Esophagus muscularis mucosa (tissue), 4 donors: ENCODE data around the gene HEMGN. TPM values are rescaled to one million over a fixed set of nuclear protein-coding genes. Genes with fewer than 3 reads are reported as not detected.

ENCODE experiments used
- DNase-seq: peaks from one replicate; pipeline ENCODE4 v3.0.0-alpha.2; 2017; ENCODE audit errors: extremely low spot score
- H3K27ac ChIP-seq, 4 donors: fragments of 200-600 bp; sonication (generic); replicated peaks in 1 of 4; 1 replicate in 3 of 4; 2 replicates in 1 of 4; pipeline ENCODE4 v1.5.1; 2016 to 2019; ENCODE audit warnings: mild to moderate bottlenecking in 1 of 4
- H3K27me3 ChIP-seq, 4 donors: fragments of 200-600 bp; sonication (generic); one replicate each; pipeline versions ENCODE4 v1.5.1 to v1.6.0; 2016 to 2019
- H3K36me3 ChIP-seq, 4 donors: fragments of 200-600 bp; sonication (generic); one replicate each; pipeline ENCODE4 v1.5.1; 2016 to 2019
- H3K4me1 ChIP-seq, 4 donors: fragments of 200-600 bp; sonication (generic); one replicate each; pipeline ENCODE4 v1.5.1; 2016 to 2019
- H3K4me3 ChIP-seq, 4 donors: fragments of 200-600 bp; sonication (generic); 1 replicate in 2 of 4; 2 replicates in 2 of 4; pipeline ENCODE4 v1.5.1; 2016 to 2019; ENCODE audit warnings: mild to moderate bottlenecking in 4 of 4, moderate library complexity in 1 of 4
- H3K9me3 ChIP-seq, 4 donors: fragments of 200-600 bp; sonication (generic); 1 replicate in 3 of 4; 2 replicates in 1 of 4; pipeline ENCODE4 v1.5.1; 2016 to 2019
- EP300 ChIP-seq: sonication (generic); formaldehyde crosslinking; IDR thresholded peaks from one replicate; pipeline ENCODE4 v1.6.1; 2017; ENCODE audit warnings: antibody characterized with exemption
- POLR2A ChIP-seq: fragments of 450-650 bp; IDR thresholded peaks from one replicate; pipeline ENCODE4 v1.6.1; 2017; ENCODE audit warnings: antibody characterized with exemption, moderate library complexity, mild to moderate bottlenecking, low read depth
- POLR2AphosphoS5 ChIP-seq, 2 donors: sonication (generic); formaldehyde crosslinking; IDR thresholded peaks; one replicate each; pipeline ENCODE4 v1.6.1; 2017; ENCODE audit warnings: antibody characterized with exemption in 2 of 2
- WGBS: methylation state at CpG from one replicate; pipeline ENCODE4 v1.1.5; 2018; 5-methylcytosine and 5-hydroxymethylcytosine counted together
- intact Hi-C: fragments of 100-400 bp; cut with DNase I; formaldehyde crosslinking; loops from one replicate; pipeline ENCODE4 v1.15.1; 2023
- total RNA-seq, 4 donors: library from RNA; depleted of rRNA; stranded (reverse); fragments of >200 nt; gene quantifications; one replicate each; pipeline versions ENCODE4 v1.1.0 to v1.2.1, GENCODE V29; 2016
- TF ChIP-seq, protein P1 (sequence below), 3 experiments: fragments of 200-600 bp in 2 of 3; fragments of 450-650 bp in 1 of 3; sonication (generic) in 2 of 3; IDR thresholded peaks; one replicate each; pipeline ENCODE4 v1.5.1; 2017 to 2019; ENCODE audit warnings: antibody characterized with exemption in 3 of 3, mild to moderate bottlenecking in 2 of 3, moderate library complexity in 1 of 3

HEMGN gene
- total RNA-seq, 4 donors from 2014 or later: 1.2 TPM; not detected in 3

DNA sequence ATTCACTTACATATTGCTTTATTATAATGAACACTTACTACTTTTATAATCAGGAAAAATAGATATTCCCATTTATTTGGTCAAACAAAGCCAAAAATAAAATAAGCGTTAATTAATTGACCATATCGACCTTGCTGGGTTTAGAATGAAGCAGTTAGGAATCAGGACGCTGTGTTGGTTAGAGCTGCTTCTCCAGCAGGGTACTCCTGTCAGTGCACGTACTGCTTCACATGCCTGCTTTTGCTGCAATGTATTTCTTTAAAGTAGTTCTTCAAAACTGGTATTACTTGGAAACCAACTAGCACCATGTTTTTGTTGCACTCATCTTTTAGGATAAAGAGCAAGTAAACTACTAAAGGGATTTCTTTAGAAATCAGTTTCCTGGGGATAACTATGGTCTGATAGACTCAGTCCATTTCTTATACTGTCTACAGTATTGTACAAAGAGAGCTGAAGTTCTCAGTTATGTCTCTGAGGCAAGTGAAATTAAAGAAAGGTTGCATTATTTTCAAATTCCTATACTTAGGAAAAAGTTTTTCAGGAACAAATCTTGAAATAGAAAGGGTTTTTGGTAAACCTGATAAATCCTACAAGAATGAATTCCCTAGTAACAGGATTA is 8.9 kb downstream of the HEMGN start:
- Histone ChIP-seq H3K9me3 (no peaks in the 10 kb centered on the region), H3K27me3 (peaks cover 0 to 53% (median 5%) of the 10 kb centered on the region in 4 donors), H3K27ac (no peak overlapping the region), H3K4me3 (no peak overlapping the region), H3K4me1 (peaks cover 0 to 2% (median under 1%) of the 10 kb centered on the region in 4 donors), H3K36me3 (no peaks in the 10 kb centered on the region)
- no peak for TF ChIP-seq POLR2A
- no peak for TF ChIP-seq POLR2AphosphoS5 (IDR thresholded peaks at IDR 0.05)
- TF ChIP-seq, protein P1, sequence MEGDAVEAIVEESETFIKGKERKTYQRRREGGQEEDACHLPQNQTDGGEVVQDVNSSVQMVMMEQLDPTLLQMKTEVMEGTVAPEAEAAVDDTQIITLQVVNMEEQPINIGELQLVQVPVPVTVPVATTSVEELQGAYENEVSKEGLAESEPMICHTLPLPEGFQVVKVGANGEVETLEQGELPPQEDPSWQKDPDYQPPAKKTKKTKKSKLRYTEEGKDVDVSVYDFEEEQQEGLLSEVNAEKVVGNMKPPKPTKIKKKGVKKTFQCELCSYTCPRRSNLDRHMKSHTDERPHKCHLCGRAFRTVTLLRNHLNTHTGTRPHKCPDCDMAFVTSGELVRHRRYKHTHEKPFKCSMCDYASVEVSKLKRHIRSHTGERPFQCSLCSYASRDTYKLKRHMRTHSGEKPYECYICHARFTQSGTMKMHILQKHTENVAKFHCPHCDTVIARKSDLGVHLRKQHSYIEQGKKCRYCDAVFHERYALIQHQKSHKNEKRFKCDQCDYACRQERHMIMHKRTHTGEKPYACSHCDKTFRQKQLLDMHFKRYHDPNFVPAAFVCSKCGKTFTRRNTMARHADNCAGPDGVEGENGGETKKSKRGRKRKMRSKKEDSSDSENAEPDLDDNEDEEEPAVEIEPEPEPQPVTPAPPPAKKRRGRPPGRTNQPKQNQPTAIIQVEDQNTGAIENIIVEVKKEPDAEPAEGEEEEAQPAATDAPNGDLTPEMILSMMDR (IDR thresholded peaks at IDR 0.05): no peak
- TF ChIP-seq EP300: no peak
- no peak for DNase-seq
- intact Hi-C loops: loop anchor here (10.0 kb wide), 1 partner anchor 866 kb away; the partner anchor contains the start of gene ANKS6
- WGBS: 58% methylated on average over 4 of the region's 4 CpGs

DNA sequence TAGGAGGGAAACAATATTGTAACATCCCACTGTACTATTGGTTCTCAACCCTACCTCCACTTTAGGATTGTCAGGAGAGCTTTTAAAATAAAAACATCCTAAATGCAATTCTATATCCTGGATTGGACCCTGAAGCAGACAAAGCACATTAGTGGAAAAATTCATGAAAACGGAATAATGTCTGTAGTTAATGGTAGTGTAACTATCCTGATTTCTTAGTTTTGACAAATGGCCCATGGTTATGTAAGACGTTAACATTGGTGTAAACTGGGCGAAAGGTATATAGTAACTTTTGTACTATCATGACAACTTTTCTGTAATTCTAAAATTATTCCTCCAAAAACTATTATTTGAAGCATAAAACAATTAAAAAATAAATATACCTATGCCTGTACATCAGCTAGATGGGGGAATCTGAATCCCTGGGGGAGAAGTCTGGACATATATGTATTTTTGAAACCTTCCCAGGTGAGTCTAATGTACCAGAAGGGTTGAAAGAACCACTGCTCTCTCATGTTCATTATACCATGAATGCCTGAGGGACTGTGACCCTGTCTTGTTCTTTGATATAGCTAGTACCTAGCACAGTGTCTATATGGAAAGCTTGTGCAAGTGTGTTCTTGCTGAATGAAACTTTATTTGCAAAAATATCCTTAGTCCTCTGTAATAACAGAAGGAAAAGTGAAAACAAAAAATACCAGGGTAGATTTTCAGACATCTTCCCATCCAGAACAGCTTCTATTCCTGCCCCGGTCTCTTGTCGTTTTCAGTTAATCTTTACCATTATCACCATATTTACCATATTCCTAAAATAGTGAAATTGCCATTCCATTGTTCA is 12.3 kb downstream of the HEMGN start:
- Histone ChIP-seq H3K4me1 (peaks cover 12 to 29% (median 23%) of the 10 kb centered on the region in 4 donors), H3K27me3 (peaks cover 0 to 25% (median 0%) of the 10 kb centered on the region in 4 donors), H3K27ac (no peak overlapping the region), H3K9me3 (no peaks in the 10 kb centered on the region), H3K36me3 (no peaks in the 10 kb centered on the region), H3K4me3 (no peak overlapping the region)
- 75% methylated on average over 5 of the region's 5 CpGs for WGBS
- DNase-seq: no peak
- TF ChIP-seq POLR2AphosphoS5 (IDR thresholded peaks at IDR 0.05): no peak
- no peak for TF ChIP-seq EP300
- intact Hi-C loops: loop anchor here (10.0 kb wide), 1 partner anchor 869 kb away; the partner anchor contains the start of gene ANKS6

DNA sequence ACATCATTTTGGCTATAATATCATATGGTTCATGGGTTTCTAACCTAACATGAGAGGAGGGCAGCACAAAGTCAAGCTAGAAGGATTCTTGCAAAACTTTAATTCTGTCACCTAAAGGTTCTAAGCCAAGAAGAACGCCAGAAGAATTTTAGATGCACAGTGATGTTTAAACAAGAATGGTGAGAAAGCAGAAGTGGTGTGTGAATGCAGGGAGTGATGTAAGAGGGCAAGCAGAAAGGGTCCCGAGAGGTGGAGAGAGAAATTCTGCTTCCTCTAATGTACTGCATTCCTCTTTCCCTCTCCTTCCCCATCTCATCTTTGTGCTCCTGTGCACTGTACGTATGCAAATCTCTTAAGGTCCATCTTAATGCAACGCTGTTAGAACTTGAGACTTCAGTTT is 13.6 kb downstream of the HEMGN start:
- intact Hi-C loops: loop anchor here (5.0 to 10.0 kb wide), 2 partner anchors 338 to 870 kb away; partner anchors contain the start of gene ANKS6
- H3K27me3 ChIP-seq: peaks cover 0 to 20% (median 0%) of the 10 kb centered on the region in 4 donors
- no peak overlapping the region for H3K4me3 ChIP-seq
- no peaks in the 10 kb centered on the region for H3K9me3 ChIP-seq
- peaks cover 16 to 39% (median 25%) of the 10 kb centered on the region in 4 donors for H3K4me1 ChIP-seq
- DNase-seq: no peak
- no peak overlapping the region for H3K27ac ChIP-seq
- WGBS: 55% methylated on average over 4 of the region's 4 CpGs
- no peaks in the 10 kb centered on the region for H3K36me3 ChIP-seq
- TF ChIP-seq POLR2AphosphoS5 (IDR thresholded peaks at IDR 0.05) (no peak), EP300 (no peak), POLR2A (no peak)
- TF ChIP-seq, protein P1 (IDR thresholded peaks at IDR 0.05): no peak

DNA sequence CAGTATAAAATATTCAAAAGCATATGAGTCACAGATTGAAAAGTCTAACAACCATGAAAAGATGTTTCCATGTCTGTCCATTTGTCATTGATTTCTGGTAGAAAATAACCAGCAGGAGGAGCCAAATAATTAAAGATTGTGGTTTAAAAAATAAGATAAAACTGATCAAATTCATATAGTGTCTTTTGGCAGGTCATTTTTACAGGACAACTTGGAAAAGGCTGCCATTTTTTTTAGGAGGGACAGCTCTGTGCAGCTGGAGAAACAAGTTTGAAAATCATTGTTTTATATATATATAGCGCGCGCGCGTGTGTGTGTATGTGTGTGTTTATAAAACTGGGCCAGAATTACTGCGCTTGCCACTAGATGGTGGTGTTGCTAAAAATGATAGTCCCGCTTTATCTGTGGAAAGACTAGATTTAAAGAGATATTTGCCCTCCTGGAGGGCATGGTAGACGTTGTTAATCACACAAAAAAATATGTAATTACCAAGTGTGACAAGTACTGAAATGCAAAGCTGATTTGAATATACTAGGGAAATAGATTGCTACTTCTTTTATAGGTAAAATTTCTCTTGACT is 14.4 kb downstream of the HEMGN start:
- intact Hi-C loops: loop anchor here (1.0 to 10.0 kb wide), 4 partner anchors 61 to 871 kb away; partner anchors contain the start of gene ANKS6
- TF ChIP-seq POLR2AphosphoS5 (IDR thresholded peaks at IDR 0.05) (no peak), POLR2A (no peak), EP300 (no peak)
- TF ChIP-seq, protein P1 (IDR thresholded peaks at IDR 0.05): peak; percentile 76 to 87 (median 78)
- Histone ChIP-seq H3K9me3 (no peaks in the 10 kb centered on the region), H3K27ac (peak overlapping the region; percentile 95 to 99 (median 96)), H3K36me3 (no peaks in the 10 kb centered on the region), H3K4me3 (peak overlapping the region; percentile 31 to 81 (median 70)), H3K27me3 (peaks cover 0 to 14% (median 0%) of the 10 kb centered on the region in 4 donors), H3K4me1 (peaks cover 16 to 47% (median 27%) of the 10 kb centered on the region in 4 donors)
- WGBS: 0% methylated on average over 8 of the region's 8 CpGs
- DNase-seq: peak; percentile 94
